PC-9 (cell line): ENCODE data around the gene CST7. TPM values are rescaled to one million over a fixed set of nuclear protein-coding genes. Genes with fewer than 3 reads are reported as not detected.

Experiments
- BruUV-seq: library from RNA; stranded (reverse); fragments of 400-500 nt; replicated peaks from 2 replicates; lab custom pipeline; 2021; lab: Mats Ljungman, UMichigan
- CTCF ChIA-PET: fragments of 300-600 bp; sonication (Branson Sonifier 250); formaldehyde crosslinking; loops from one replicate; lab custom pipeline; 2022; ENCODE audit warnings: antibody characterized with exemption; lab: Charles Lee
- POLR2A ChIA-PET: fragments of 300-600 bp; sonication (Branson Sonifier 250); formaldehyde crosslinking; loops from one replicate; lab custom pipeline; 2022; ENCODE audit warnings: antibody characterized with exemption; ENCODE audit not compliant: unreplicated experiment; lab: Charles Lee
- DNase-seq, 2 experiments: peaks; one replicate each; pipeline versions ENCODE4 v3.0.0 to v3.0.0-alpha.2; 2015 to 2022; ENCODE audit warnings: mixed read lengths in 1 of 2
- H2AFZ ChIP-seq: fragments of 200-600 bp; sonication (generic); 2 replicates; pipeline ENCODE4 v1.8.1; 2017; ENCODE audit warnings: antibody characterized with exemption
- H3F3A ChIP-seq: fragments of 200-600 bp; sonication (generic); 2 replicates; pipeline ENCODE4 v1.8.1; 2017; ENCODE audit warnings: antibody characterized with exemption, mild to moderate bottlenecking, low read depth; ENCODE audit not compliant: insufficient read depth
- H3K27ac ChIP-seq: fragments of 200-600 bp; sonication (generic); 2 replicates; pipeline ENCODE4 v1.6.1; 2016; ENCODE audit warnings: mixed run types
- H3K27me3 ChIP-seq: fragments of 200-600 bp; sonication (generic); 2 replicates; pipeline ENCODE4 v1.6.1; 2016; ENCODE audit warnings: low read depth, mixed run types; ENCODE audit not compliant: insufficient read depth
- H3K36me3 ChIP-seq: fragments of 200-600 bp; sonication (generic); 2 replicates; pipeline ENCODE4 v1.6.1; 2016; ENCODE audit warnings: low read depth, mixed run types
- H3K4me1 ChIP-seq: fragments of 200-600 bp; sonication (generic); replicated peaks from 2 replicates; pipeline ENCODE4 v1.6.1; 2016; ENCODE audit warnings: mixed run types; ENCODE audit not compliant: insufficient read depth
- H3K4me2 ChIP-seq: fragments of 200-600 bp; sonication (generic); 2 replicates; pipeline ENCODE4 v1.6.1; 2017; ENCODE audit warnings: mixed run types
- H3K4me3 ChIP-seq: fragments of 200-600 bp; sonication (generic); 2 replicates; pipeline ENCODE4 v1.6.1; 2016; ENCODE audit warnings: mixed run types
- H3K79me2 ChIP-seq: fragments of 200-600 bp; sonication (generic); 2 replicates; pipeline ENCODE4 v1.6.1; 2017; ENCODE audit warnings: low read depth, mixed run types
- H3K9me2 ChIP-seq: fragments of 200-600 bp; sonication (generic); 2 replicates; pipeline ENCODE4 v1.8.1; 2017; ENCODE audit warnings: mild to moderate bottlenecking; ENCODE audit not compliant: insufficient read depth
- H3K9me3 ChIP-seq: fragments of 200-600 bp; sonication (generic); 2 replicates; pipeline ENCODE4 v1.8.1; 2016; ENCODE audit warnings: low read depth; ENCODE audit not compliant: insufficient read depth
- H4K20me1 ChIP-seq: fragments of 200-600 bp; sonication (generic); 2 replicates; pipeline ENCODE4 v1.8.1; 2017; ENCODE audit not compliant: insufficient read depth
- CTCF ChIP-seq: fragments of 200-600 bp; sonication (generic); conservative IDR thresholded peaks from 2 replicates; pipeline ENCODE4 v1.6.1; 2017; ENCODE audit warnings: mixed run types, antibody characterized with exemption, mild to moderate bottlenecking, moderate library complexity
- EZH2 ChIP-seq: fragments of 200-600 bp; sonication (generic); IDR thresholded peaks from 2 replicates; pipeline ENCODE4 v1.8.0; 2017; ENCODE audit warnings: antibody characterized with exemption, low read depth
- intact Hi-C: fragments of 100-400 bp; cut with micrococcal nuclease; formaldehyde crosslinking; loops from one replicate; pipeline ENCODE4 v1.10.0; 2022; ENCODE audit not compliant: unreplicated experiment
- total RNA-seq: library from RNA; stranded (reverse); gene quantifications from 2 replicates; pipeline ENCODE4 v1.2.3, GENCODE V29; 2021

The CST7 gene
- total RNA-seq, 1 experiment from 2014 or later, result not detected

GRCh38 chr20:24909086-24909780 lies 39.8 kb upstream of the CST7 start:
- no TSS peak for BruUV-seq
- no peak overlapping the region for H2AFZ ChIP-seq
- H3K9me2 ChIP-seq, result no peaks in the 10 kb centered on the region
- no peak overlapping the region for H3K4me3 ChIP-seq
- CTCF ChIA-PET, result no interaction called here
- H3K9me3 ChIP-seq, result 0 out of 2 replicates have a peak, but pooled peaks cover 4% of the 10 kb centered on the region
- POLR2A ChIA-PET, result no interaction called here
- H3K79me2 ChIP-seq, result no peaks in the 10 kb centered on the region
- no peak overlapping the region for H3K4me2 ChIP-seq
- H3K36me3 ChIP-seq, result no peaks in the 10 kb centered on the region
- DNase-seq, result no peak
- no peak for TF ChIP-seq EZH2
- TF ChIP-seq CTCF, result no peak
- intact Hi-C loops, result no loop called here
- no peaks in the 10 kb centered on the region for H4K20me1 ChIP-seq
- no peaks in the 10 kb centered on the region for H3K4me1 ChIP-seq
- no peaks in the 10 kb centered on the region for H3K27me3 ChIP-seq
- no peak overlapping the region for H3K27ac ChIP-seq
- H3F3A ChIP-seq, result no peaks in the 10 kb centered on the region

- no peak overlapping the region for H3K4me2 ChIP-seq
- DNase-seq, result no peak
- CTCF ChIA-PET, result no interaction called here
- H3K27ac ChIP-seq, result no peak overlapping the region
- H3K9me3 ChIP-seq, result 0 out of 2 replicates have a peak, but pooled peaks cover 4% of the 10 kb centered on the region
- no peaks in the 10 kb centered on the region for H3K4me1 ChIP-seq
- no peaks in the 10 kb centered on the region for H4K20me1 ChIP-seq
- no peaks in the 10 kb centered on the region for H3K27me3 ChIP-seq
- no peak overlapping the region for H3K4me3 ChIP-seq
- H3K79me2 ChIP-seq, result no peaks in the 10 kb centered on the region
- H3K9me2 ChIP-seq, result no peaks in the 10 kb centered on the region
- intact Hi-C loops, result loop anchor here (10.0 kb wide), 3 partner anchors 435 to 1125 kb away; no protein-coding TSS in a partner anchor
- TF ChIP-seq EZH2 (no peak), CTCF (no peak)
- POLR2A ChIA-PET, result interaction anchor here (0.7 kb wide), 1 partner anchor 50 kb away, joined by 3 read pairs; no protein-coding TSS in a partner anchor
- no peak overlapping the region for H2AFZ ChIP-seq
- H3K36me3 ChIP-seq, result no peaks in the 10 kb centered on the region
- no TSS peak for BruUV-seq
- H3F3A ChIP-seq, result no peaks in the 10 kb centered on the region
Measured at GRCh38 chr20:24909861-24910260, 39.2 kb upstream of the CST7 start.

DNA sequence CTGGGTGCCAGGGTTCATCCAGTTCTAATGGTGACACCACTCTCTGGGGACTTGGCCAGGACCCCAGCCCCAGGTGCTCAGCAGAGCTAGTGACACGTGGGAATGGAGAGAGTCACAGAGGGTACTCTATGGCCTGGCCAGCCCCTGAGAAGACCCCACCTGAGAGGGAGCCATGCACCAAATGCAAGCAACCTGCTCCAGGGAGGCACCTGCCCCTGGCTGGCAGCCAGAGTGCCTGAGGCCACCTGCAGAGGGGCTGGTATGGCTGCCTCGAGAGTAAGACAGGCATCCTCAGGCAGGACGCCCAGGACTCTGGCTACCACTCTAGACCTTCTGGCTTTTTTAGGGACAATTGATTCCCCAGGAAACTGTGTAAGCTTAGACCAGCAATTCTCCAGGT lies 38.6 kb upstream of the CST7 start:
- Histone ChIP-seq H3K27ac (no peak overlapping the region), H3K27me3 (no peaks in the 10 kb centered on the region), H3F3A (no peaks in the 10 kb centered on the region), H3K9me3 (0 out of 2 replicates have a peak, but pooled peaks cover 4% of the 10 kb centered on the region), H3K36me3 (no peaks in the 10 kb centered on the region), H3K4me1 (no peaks in the 10 kb centered on the region), H3K4me3 (no peak overlapping the region), H4K20me1 (no peaks in the 10 kb centered on the region), H3K9me2 (no peaks in the 10 kb centered on the region), H3K4me2 (no peak overlapping the region), H3K79me2 (no peaks in the 10 kb centered on the region), H2AFZ (no peak overlapping the region)
- BruUV-seq, result no TSS peak
- intact Hi-C loops, result loop anchor here (10.0 kb wide), 3 partner anchors 436 to 1126 kb away; no protein-coding TSS in a partner anchor
- ChIA-PET CTCF (interaction anchor here (0.6 kb wide), 1 partner anchor 813 kb away, joined by 8 read pairs; no protein-coding TSS in a partner anchor), POLR2A (interaction anchor here (0.7 kb wide), 1 partner anchor 49 kb away, joined by 3 read pairs; no protein-coding TSS in a partner anchor)
- no peak for TF ChIP-seq EZH2
- no peak for TF ChIP-seq CTCF
- DNase-seq, result no peak
